HG03159 (cell line): ENCODE data around the gene CENPS.

Experiments used
- ATAC-seq: cut with Tn5 transposase; IDR thresholded peaks from one replicate; pipeline ENCODE4 v1.9.1; 2021; ENCODE audit warnings: mild to moderate bottlenecking, moderate library complexity; ENCODE audit not compliant: unreplicated experiment

The CENPS gene

GRCh38 chr1:10489291-10490055, 59.2 kb downstream of the CENPS start:
- no peak for ATAC-seq

DNA sequence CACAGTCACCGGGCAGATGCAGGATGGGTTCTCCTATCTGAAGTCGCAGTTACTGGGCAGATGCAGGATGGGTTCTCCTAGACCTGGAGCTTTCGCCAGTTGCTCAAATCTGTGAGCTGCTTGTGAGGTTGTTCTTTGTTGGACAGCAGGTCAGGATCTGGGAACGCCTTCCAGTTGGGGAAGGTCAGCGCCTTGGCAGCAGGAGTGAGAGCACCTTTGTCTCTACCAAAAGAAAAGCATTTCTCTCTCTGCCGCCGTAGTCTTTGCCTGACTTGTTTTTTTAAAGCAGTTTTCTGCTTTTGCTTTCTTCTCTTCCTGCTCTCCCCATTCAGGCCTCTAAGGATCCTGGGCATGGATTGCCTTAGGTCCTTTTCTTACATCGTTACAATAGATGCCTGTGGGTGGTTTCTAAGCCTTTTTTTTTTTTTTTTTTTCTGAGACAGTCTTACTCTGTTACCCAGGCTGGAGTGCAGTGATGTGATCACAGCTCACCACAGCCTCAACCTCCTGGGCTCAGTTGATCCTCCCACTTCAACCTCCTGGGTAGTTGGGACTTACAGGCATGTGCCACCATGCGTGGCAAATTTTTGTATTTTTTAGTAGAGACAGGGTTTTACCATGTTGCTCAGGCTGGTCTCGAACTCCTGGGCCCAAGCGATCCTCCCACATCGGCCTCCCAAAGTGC, 60.2 kb downstream of the CENPS start:
- ATAC-seq: no peak
